HepG2 (cell line): Measurements from ENCODE around the gene MAP1LC3B. TPM values are rescaled to one million over a fixed set of nuclear protein-coding genes. Genes with fewer than 3 reads are reported as not detected.
A peak's percentile ranks its signal among the peaks of the same experiment; 100 is the strongest.

Source experiments
- CENPT ChIP-seq: sonication (generic); formaldehyde crosslinking; IDR thresholded peaks from 2 replicates; pipeline ENCODE4 v1.8.0; 2022; ENCODE audit warnings: low read depth, mild to moderate bottlenecking, moderate library complexity, missing genetic modification reagents
- CREB1 ChIP-seq, 2 experiments: fragments of 450-650 bp in 1 of 2; IDR thresholded peaks; 2 replicates each; pipeline ENCODE4 v1.6.1; 2016 to 2017; ENCODE audit warnings: control low read depth in 1 of 2, mild to moderate bottlenecking in 1 of 2, missing compliant biosample characterization in 1 of 2, missing genetic modification characterization in 1 of 2
- CREM ChIP-seq, 2 experiments: sonication (generic) in 1 of 2; formaldehyde crosslinking in 1 of 2; IDR thresholded peaks; 2 replicates each; pipeline versions ENCODE4 v1.4.0 to v1.6.1; 2016 to 2020; ENCODE audit warnings: antibody characterized with exemption in 1 of 2, mild to moderate bottlenecking in 1 of 2, missing genetic modification reagents in 1 of 2
- EHMT2 ChIP-seq: fragments of 200-600 bp; sonication (generic); IDR thresholded peaks from 2 replicates; pipeline ENCODE4 v1.7.0; 2017; ENCODE audit warnings: antibody characterized with exemption, low read depth, low read length, borderline replicate concordance
- FOXK2 ChIP-seq: fragments of 450-650 bp; IDR thresholded peaks from 2 replicates; pipeline ENCODE4 v1.6.1; 2016
- GTF2F1 ChIP-seq: fragments of 150-350 bp; IDR thresholded peaks from 2 replicates; pipeline ENCODE4 v1.6.1; 2014; ENCODE audit warnings: low read length
- HHEX ChIP-seq: IDR thresholded peaks from 2 replicates; pipeline ENCODE4 v1.6.1; 2016; ENCODE audit warnings: control low read depth
- MED1 ChIP-seq: sonication (generic); formaldehyde crosslinking; IDR thresholded peaks from 2 replicates; pipeline ENCODE4 v1.4.0; 2020; ENCODE audit warnings: missing genetic modification reagents
- MLLT10 ChIP-seq: sonication (generic); formaldehyde crosslinking; IDR thresholded peaks from 2 replicates; pipeline ENCODE4 v1.4.0; 2020; ENCODE audit warnings: missing genetic modification reagents
- NFYB ChIP-seq: sonication (generic); formaldehyde crosslinking; IDR thresholded peaks from 2 replicates; pipeline ENCODE4 v1.4.0; 2020; ENCODE audit warnings: missing genetic modification reagents
- PRMT3 ChIP-seq: sonication (generic); formaldehyde crosslinking; IDR thresholded peaks from 2 replicates; pipeline ENCODE4 v1.8.1; 2022; ENCODE audit warnings: low read depth, mild to moderate bottlenecking, moderate library complexity, missing genetic modification reagents, borderline replicate concordance
- SMARCE1 ChIP-seq: fragments of 450-650 bp; IDR thresholded peaks from 2 replicates; pipeline ENCODE4 v1.6.1; 2017; ENCODE audit warnings: borderline replicate concordance
- SP2 ChIP-seq: sonication (generic); formaldehyde crosslinking; IDR thresholded peaks from 2 replicates; pipeline ENCODE4 v1.5.1; 2020; ENCODE audit warnings: mild to moderate bottlenecking, missing genetic modification reagents
- ZBTB42 ChIP-seq: sonication (generic); formaldehyde crosslinking; IDR thresholded peaks from 2 replicates; pipeline ENCODE4 v1.5.0; 2020; ENCODE audit warnings: mild to moderate bottlenecking, missing genetic modification reagents
- ZEB1 ChIP-seq: IDR thresholded peaks from 2 replicates; pipeline ENCODE4 v1.6.1; 2012; ENCODE audit warnings: mild to moderate bottlenecking, low read depth, inconsistent platforms; ENCODE audit not compliant: insufficient replicate concordance
- ZFY ChIP-seq: sonication (generic); formaldehyde crosslinking; IDR thresholded peaks from 2 replicates; pipeline ENCODE4 v1.4.0; 2020; ENCODE audit warnings: missing genetic modification reagents
- ZNF224 ChIP-seq: sonication (generic); formaldehyde crosslinking; IDR thresholded peaks from 2 replicates; pipeline ENCODE4 v1.5.0; 2020; ENCODE audit warnings: mild to moderate bottlenecking, missing genetic modification reagents
- ZNF546 ChIP-seq: sonication (generic); formaldehyde crosslinking; conservative IDR thresholded peaks from 2 replicates; pipeline ENCODE4 v1.8.1; 2023; ENCODE audit warnings: mild to moderate bottlenecking, missing genetic modification reagents
- ZNF619 ChIP-seq: sonication (generic); formaldehyde crosslinking; IDR thresholded peaks from 2 replicates; pipeline ENCODE4 v1.4.0; 2020; ENCODE audit warnings: mild to moderate bottlenecking, missing genetic modification reagents
- polyA plus RNA-seq, 8 experiments: library from polyadenylated mRNA; depleted of rRNA in 3 of 8; stranded (reverse) in 7 of 8; unstranded in 1 of 8; fragments of >200 nt; fragmentation: Illumina TruSeq in 4 of 8; extraction: Trizol in 4 of 8; gene quantifications; 2 replicates each; pipeline versions ENCODE4 v1.2.1 to v1.2.3, GENCODE V29; 2011 to 2016; ENCODE audit warnings: low read depth in 4 of 8, missing spikeins in 1 of 8, mixed read lengths in 1 of 8; ENCODE audit not compliant: insufficient read depth in 1 of 8
- total RNA-seq, 5 experiments: library from RNA; depleted of rRNA; stranded (reverse); fragments of >200 nt; fragmentation: Illumina TruSeq; extraction: Trizol; gene quantifications; 2 replicates each; pipeline ENCODE4 v1.2.3, GENCODE V29; 2016; ENCODE audit warnings: low read depth in 1 of 5
- TF ChIP-seq, protein P1 (sequence below): sonication (generic); formaldehyde crosslinking; IDR thresholded peaks from 2 replicates; pipeline ENCODE4 v1.4.0; 2020; ENCODE audit warnings: missing genetic modification reagents
- TF ChIP-seq, protein P2 (sequence below): sonication (generic); formaldehyde crosslinking; IDR thresholded peaks from 2 replicates; pipeline ENCODE4 v1.8.0; 2022; ENCODE audit warnings: mild to moderate bottlenecking, missing genetic modification reagents, borderline replicate concordance
- TF ChIP-seq, protein P3 (sequence below): sonication (generic); formaldehyde crosslinking; IDR thresholded peaks from 2 replicates; pipeline ENCODE4 v1.8.0; 2022; ENCODE audit warnings: mild to moderate bottlenecking, missing genetic modification reagents; ENCODE audit not compliant: insufficient replicate concordance
- TF ChIP-seq, protein P4 (sequence below): IDR thresholded peaks from 2 replicates; pipeline ENCODE4 v1.6.1; 2016; ENCODE audit warnings: low read depth, borderline replicate concordance
- TF ChIP-seq, protein P5 (sequence below): IDR thresholded peaks from 2 replicates; pipeline ENCODE4 v1.6.1; 2018; ENCODE audit warnings: missing genetic modification reagents, mild to moderate bottlenecking, missing compliant biosample characterization

MAP1LC3B gene
- total and polyA plus RNA-seq, 2 of the 13 experiments (the other 11 are each of a cell fraction or from before 2014, with no cell fraction given) = 15.7 to 37.4 TPM

DNA sequence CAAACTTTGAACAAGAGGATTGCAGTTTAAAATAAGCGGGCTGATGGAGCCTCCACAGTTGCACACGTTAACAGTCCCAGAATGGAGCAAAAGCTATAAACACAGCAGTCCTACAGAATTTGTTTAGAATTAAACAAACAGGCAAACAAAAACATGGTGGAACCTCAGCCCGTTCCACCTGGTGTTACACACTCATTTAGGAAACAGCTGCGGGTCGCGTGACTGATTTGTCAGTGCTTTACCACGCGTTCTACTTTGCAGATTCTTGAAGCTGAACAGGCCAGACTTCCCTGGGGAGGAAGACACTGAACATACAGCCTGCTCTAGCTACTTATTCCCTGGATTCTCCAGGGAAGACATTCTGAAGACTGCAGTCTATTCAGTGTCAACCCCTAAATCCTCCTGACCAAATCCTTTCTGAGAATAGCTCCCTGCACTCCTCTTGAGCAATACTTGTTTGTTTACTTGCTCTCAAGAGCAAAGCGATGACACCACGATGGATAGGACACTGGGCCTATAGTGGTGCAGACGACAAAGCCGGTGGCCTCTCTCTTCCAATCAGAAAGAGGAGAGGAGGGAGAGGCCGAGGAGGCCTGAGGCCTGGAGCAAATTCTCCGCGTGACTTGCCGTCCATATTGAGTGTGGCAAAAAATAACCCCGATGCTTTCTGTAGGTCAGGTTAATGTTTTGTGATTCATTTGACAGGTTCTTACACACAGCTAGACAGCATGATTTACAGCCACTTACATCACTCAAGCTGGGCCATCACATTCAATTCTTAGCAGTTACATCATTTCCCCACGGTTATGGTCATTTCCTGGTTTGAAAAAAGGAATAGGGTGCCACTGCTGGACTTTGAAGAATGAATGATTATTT is 4.0 kb upstream of the MAP1LC3B start (continued):
- TF ChIP-seq, protein P1, sequence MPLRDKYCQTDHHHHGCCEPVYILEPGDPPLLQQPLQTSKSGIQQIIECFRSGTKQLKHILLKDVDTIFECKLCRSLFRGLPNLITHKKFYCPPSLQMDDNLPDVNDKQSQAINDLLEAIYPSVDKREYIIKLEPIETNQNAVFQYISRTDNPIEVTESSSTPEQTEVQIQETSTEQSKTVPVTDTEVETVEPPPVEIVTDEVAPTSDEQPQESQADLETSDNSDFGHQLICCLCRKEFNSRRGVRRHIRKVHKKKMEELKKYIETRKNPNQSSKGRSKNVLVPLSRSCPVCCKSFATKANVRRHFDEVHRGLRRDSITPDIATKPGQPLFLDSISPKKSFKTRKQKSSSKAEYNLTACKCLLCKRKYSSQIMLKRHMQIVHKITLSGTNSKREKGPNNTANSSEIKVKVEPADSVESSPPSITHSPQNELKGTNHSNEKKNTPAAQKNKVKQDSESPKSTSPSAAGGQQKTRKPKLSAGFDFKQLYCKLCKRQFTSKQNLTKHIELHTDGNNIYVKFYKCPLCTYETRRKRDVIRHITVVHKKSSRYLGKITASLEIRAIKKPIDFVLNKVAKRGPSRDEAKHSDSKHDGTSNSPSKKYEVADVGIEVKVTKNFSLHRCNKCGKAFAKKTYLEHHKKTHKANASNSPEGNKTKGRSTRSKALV = peak; percentile 72; the same call in 1 of the 2 replicates
- TF ChIP-seq SP2 (CRISPR knock-in tag) = peak; percentile 98
- TF ChIP-seq GTF2F1 = no peak
- TF ChIP-seq, protein P2, sequence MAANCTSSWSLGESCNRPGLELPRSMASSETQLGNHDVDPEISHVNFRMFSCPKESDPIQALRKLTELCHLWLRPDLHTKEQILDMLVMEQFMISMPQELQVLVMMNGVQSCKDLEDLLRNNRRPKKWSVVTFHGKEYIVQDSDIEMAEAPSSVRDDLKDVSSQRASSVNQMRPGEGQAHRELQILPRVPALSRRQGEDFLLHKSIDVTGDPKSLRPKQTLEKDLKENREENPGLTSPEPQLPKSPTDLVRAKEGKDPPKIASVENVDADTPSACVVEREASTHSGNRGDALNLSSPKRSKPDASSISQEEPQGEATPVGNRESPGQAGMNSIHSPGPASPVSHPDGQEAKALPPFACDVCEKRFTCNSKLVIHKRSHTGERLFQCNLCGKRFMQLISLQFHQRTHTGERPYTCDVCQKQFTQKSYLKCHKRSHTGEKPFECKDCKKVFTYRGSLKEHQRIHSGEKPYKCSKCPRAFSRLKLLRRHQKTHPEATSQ (CRISPR knock-in tag) = no peak
- TF ChIP-seq MED1 (CRISPR knock-in tag) = peak; percentile 92
- no peak for TF ChIP-seq HHEX (CRISPR knock-in tag)
- TF ChIP-seq, protein P3, sequence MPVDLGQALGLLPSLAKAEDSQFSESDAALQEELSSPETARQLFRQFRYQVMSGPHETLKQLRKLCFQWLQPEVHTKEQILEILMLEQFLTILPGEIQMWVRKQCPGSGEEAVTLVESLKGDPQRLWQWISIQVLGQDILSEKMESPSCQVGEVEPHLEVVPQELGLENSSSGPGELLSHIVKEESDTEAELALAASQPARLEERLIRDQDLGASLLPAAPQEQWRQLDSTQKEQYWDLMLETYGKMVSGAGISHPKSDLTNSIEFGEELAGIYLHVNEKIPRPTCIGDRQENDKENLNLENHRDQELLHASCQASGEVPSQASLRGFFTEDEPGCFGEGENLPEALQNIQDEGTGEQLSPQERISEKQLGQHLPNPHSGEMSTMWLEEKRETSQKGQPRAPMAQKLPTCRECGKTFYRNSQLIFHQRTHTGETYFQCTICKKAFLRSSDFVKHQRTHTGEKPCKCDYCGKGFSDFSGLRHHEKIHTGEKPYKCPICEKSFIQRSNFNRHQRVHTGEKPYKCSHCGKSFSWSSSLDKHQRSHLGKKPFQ = no peak
- TF ChIP-seq EHMT2 = no peak
- TF ChIP-seq CREB1 (IDR thresholded peaks at IDR 0.05) = peak; percentile 95
- TF ChIP-seq CREB1 (CRISPR knock-in tag; IDR thresholded peaks at IDR 0.05) = peak; percentile 98
- TF ChIP-seq SMARCE1 = no peak
- no peak for TF ChIP-seq ZNF619 (CRISPR knock-in tag)
- TF ChIP-seq, protein P4, sequence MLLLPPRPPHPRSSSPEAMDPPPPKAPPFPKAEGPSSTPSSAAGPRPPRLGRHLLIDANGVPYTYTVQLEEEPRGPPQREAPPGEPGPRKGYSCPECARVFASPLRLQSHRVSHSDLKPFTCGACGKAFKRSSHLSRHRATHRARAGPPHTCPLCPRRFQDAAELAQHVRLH (CRISPR knock-in tag) = 0 out of 2 replicates have a peak, but pooled peaks have one; percentile 15
- TF ChIP-seq NFYB (CRISPR knock-in tag) = peak; percentile 100
- no peak for TF ChIP-seq MLLT10 (CRISPR knock-in tag)
- TF ChIP-seq ZBTB42 (CRISPR knock-in tag) = no peak; the same call in 1 of the 2 replicates
- no peak for TF ChIP-seq CENPT (CRISPR knock-in tag)
- no peak for TF ChIP-seq ZNF224
- no peak for TF ChIP-seq PRMT3 (CRISPR knock-in tag)
- TF ChIP-seq ZEB1 = no peak
- TF ChIP-seq ZNF546 = 0 out of 2 replicates have a peak, but pooled peaks have one; percentile 55
- TF ChIP-seq ZFY (CRISPR knock-in tag) = peak; percentile 94
- TF ChIP-seq FOXK2 = peak; percentile 91
- peak; percentile 97 for TF ChIP-seq CREM (IDR thresholded peaks at IDR 0.05)
- no peak for TF ChIP-seq CREM (CRISPR knock-in tag; IDR thresholded peaks at IDR 0.05)
- TF ChIP-seq, protein P5, sequence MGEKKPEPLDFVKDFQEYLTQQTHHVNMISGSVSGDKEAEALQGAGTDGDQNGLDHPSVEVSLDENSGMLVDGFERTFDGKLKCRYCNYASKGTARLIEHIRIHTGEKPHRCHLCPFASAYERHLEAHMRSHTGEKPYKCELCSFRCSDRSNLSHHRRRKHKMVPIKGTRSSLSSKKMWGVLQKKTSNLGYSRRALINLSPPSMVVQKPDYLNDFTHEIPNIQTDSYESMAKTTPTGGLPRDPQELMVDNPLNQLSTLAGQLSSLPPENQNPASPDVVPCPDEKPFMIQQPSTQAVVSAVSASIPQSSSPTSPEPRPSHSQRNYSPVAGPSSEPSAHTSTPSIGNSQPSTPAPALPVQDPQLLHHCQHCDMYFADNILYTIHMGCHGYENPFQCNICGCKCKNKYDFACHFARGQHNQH (CRISPR knock-in tag) = peak; percentile 95
